HEK293 (cell line): ENCODE measurements around the gene NRIP1.

ENCODE experiments used
- CTCF ChIA-PET: fragments of 350-600 bp; formaldehyde crosslinking; extraction: SDS; loops from one replicate; lab custom pipeline; 2021; ENCODE audit warnings: antibody characterized with exemption; lab: Yijun Ruan, JAX
- POLR2A ChIA-PET: fragments of 300-600 bp; formaldehyde crosslinking; extraction: SDS; loops from one replicate; lab custom pipeline; 2020; ENCODE audit warnings: antibody characterized with exemption, inconsistent platforms; lab: Yijun Ruan, JAX
- H3K27ac ChIP-seq: fragments of 200-500 bp; sonication (Bioruptor generic); 2 replicates; pipeline ENCODE4 v1.5.1; 2014; ENCODE audit warnings: low read depth, low read length, control low read depth, inconsistent platforms; ENCODE audit errors: extremely low read depth
- H3K36me3 ChIP-seq, 2 experiments: fragments of 200-500 bp in 1 of 2; sonication (Bioruptor generic) in 1 of 2; 1 replicate in 1 of 2; 2 replicates in 1 of 2; pipeline ENCODE4 v1.5.1; 2014 to 2017; ENCODE audit warnings: inconsistent platforms in 2 of 2, low read length in 2 of 2; ENCODE audit not compliant: control insufficient read depth in 2 of 2, insufficient read depth in 1 of 2
- H3K4me1 ChIP-seq: fragments of 200-500 bp; sonication (Bioruptor generic); 2 replicates; pipeline ENCODE4 v1.5.1; 2014; ENCODE audit warnings: mild to moderate bottlenecking, low read length, inconsistent platforms; ENCODE audit not compliant: control insufficient read depth, insufficient read depth
- H3K4me3 ChIP-seq: 2 replicates; pipeline ENCODE4 v1.5.1; 2011; ENCODE audit warnings: low read depth, mild to moderate bottlenecking, control low read depth, low read length, moderate library complexity
- H3K9me3 ChIP-seq: fragments of 200-500 bp; sonication (Bioruptor generic); 2 replicates; pipeline ENCODE4 v1.5.1; 2014; ENCODE audit warnings: low read depth, low read length, inconsistent platforms; ENCODE audit not compliant: control insufficient read depth, insufficient read depth
- BCL11B ChIP-seq: fragments of 450-650 bp; formaldehyde crosslinking; IDR thresholded peaks from 2 replicates; pipeline ENCODE4 v1.5.1; 2016; ENCODE audit warnings: low read depth, missing biosample characterization, missing genetic modification characterization
- ELK4 ChIP-seq: IDR thresholded peaks from 2 replicates; pipeline ENCODE4 v1.6.1; 2011; ENCODE audit warnings: mild to moderate bottlenecking, low read depth, low read length, borderline replicate concordance
- KLF7 ChIP-seq: fragments of 450-650 bp; formaldehyde crosslinking; IDR thresholded peaks from 2 replicates; pipeline ENCODE4 v1.5.1; 2016; ENCODE audit warnings: missing biosample characterization, missing genetic modification characterization, borderline replicate concordance
- MZF1 ChIP-seq: fragments of 450-650 bp; formaldehyde crosslinking; IDR thresholded peaks from 2 replicates; pipeline ENCODE4 v1.5.1; 2017; ENCODE audit warnings: missing biosample characterization, missing genetic modification characterization, borderline replicate concordance
- PBX3 ChIP-seq: sonication (generic); formaldehyde crosslinking; IDR thresholded peaks from 2 replicates; pipeline ENCODE4 v1.8.1; 2022; ENCODE audit warnings: mild to moderate bottlenecking, moderate library complexity, missing genetic modification reagents
- PRDM1 ChIP-seq: fragments of 450-650 bp; formaldehyde crosslinking; IDR thresholded peaks from 2 replicates; pipeline ENCODE4; 2016; ENCODE audit warnings: missing biosample characterization, missing genetic modification characterization
- WT1 ChIP-seq: fragments of 450-650 bp; formaldehyde crosslinking; IDR thresholded peaks from 2 replicates; pipeline ENCODE4 v1.5.1; 2016; ENCODE audit warnings: missing biosample characterization, missing genetic modification characterization
- ZBTB48 ChIP-seq: fragments of 450-650 bp; formaldehyde crosslinking; IDR thresholded peaks from 2 replicates; pipeline ENCODE4 v1.5.1; 2016; ENCODE audit warnings: missing biosample characterization, missing genetic modification characterization
- ZBTB49 ChIP-seq: fragments of 450-650 bp; formaldehyde crosslinking; IDR thresholded peaks from 2 replicates; pipeline ENCODE4 v1.5.1; 2016; ENCODE audit warnings: missing biosample characterization, missing genetic modification characterization, low read depth
- ZEB2 ChIP-seq: fragments of 450-650 bp; formaldehyde crosslinking; IDR thresholded peaks from 2 replicates; pipeline ENCODE4 v1.5.1; 2016; ENCODE audit warnings: missing biosample characterization, missing genetic modification characterization
- ZIC2 ChIP-seq: fragments of 450-650 bp; formaldehyde crosslinking; IDR thresholded peaks from 2 replicates; pipeline ENCODE4 v1.5.1; 2016; ENCODE audit warnings: missing biosample characterization, missing genetic modification characterization
- ZNF184 ChIP-seq: fragments of 450-650 bp; IDR thresholded peaks from 2 replicates; pipeline ENCODE4 v1.5.1; 2018; ENCODE audit warnings: missing biosample characterization, mild to moderate bottlenecking, missing genetic modification characterization
- ZNF398 ChIP-seq: fragments of 450-650 bp; formaldehyde crosslinking; IDR thresholded peaks from 2 replicates; pipeline ENCODE4 v1.5.1; 2017; ENCODE audit warnings: missing biosample characterization, missing genetic modification characterization
- ZNF433 ChIP-seq: fragments of 450-650 bp; formaldehyde crosslinking; IDR thresholded peaks from 2 replicates; pipeline ENCODE4 v1.5.1; 2016; ENCODE audit warnings: missing biosample characterization, missing genetic modification characterization, low read depth
- ZNF621 ChIP-seq: fragments of 450-650 bp; formaldehyde crosslinking; IDR thresholded peaks from 2 replicates; pipeline ENCODE4 v1.5.1; 2017; ENCODE audit warnings: missing biosample characterization, missing genetic modification characterization
- ZNF654 ChIP-seq: fragments of 450-650 bp; formaldehyde crosslinking; IDR thresholded peaks from 2 replicates; pipeline ENCODE4 v1.5.1; 2016; ENCODE audit warnings: low read depth, missing biosample characterization, missing genetic modification characterization
- ZNF658 ChIP-seq: fragments of 450-650 bp; formaldehyde crosslinking; IDR thresholded peaks from 2 replicates; pipeline ENCODE4; 2016; ENCODE audit warnings: missing biosample characterization, missing genetic modification characterization
- ZNF660 ChIP-seq: fragments of 450-650 bp; IDR thresholded peaks from 2 replicates; pipeline ENCODE4 v1.5.1; 2018; ENCODE audit warnings: missing biosample characterization, mild to moderate bottlenecking, missing genetic modification characterization
- ZNF677 ChIP-seq: fragments of 450-650 bp; IDR thresholded peaks from 2 replicates; pipeline ENCODE4 v1.5.0; 2018; ENCODE audit warnings: missing biosample characterization, mild to moderate bottlenecking, missing genetic modification characterization, moderate library complexity
- ZNF692 ChIP-seq: fragments of 450-650 bp; formaldehyde crosslinking; IDR thresholded peaks from 2 replicates; pipeline ENCODE4 v1.5.1; 2016; ENCODE audit warnings: missing biosample characterization, missing genetic modification characterization
- ZNF791 ChIP-seq: fragments of 450-650 bp; formaldehyde crosslinking; IDR thresholded peaks from 2 replicates; pipeline ENCODE4 v1.5.1; 2016; ENCODE audit warnings: missing biosample characterization, missing genetic modification characterization

Gene NRIP1

GRCh38 chr21:15051644-15052458, 12.9 kb downstream of the NRIP1 start:
- POLR2A ChIA-PET = interaction anchor here (1.3 kb wide), 1 partner anchor 13 kb away, joined by 7 read pairs; the partner anchor contains the start of gene NRIP1
- TF ChIP-seq ZIC2 (tag by site-specific recombination) = no peak
- peak; percentile 64; the same call in 1 of the 2 replicates for TF ChIP-seq PRDM1 (tag by site-specific recombination)
- TF ChIP-seq WT1 = peak; percentile 45; the same call in 1 of the 2 replicates
- no peak for TF ChIP-seq ZBTB49
- H3K36me3 ChIP-seq = no peaks in the 10 kb centered on the region
- H3K4me1 ChIP-seq = peaks cover 57% of the 10 kb centered on the region
- H3K4me3 ChIP-seq = peak overlapping the region; percentile 6; the same call in 1 of the 2 replicates
- CTCF ChIA-PET = interaction anchor here (0.7 kb wide), 1 partner anchor 540 kb away, joined by 3 read pairs; no protein-coding TSS in a partner anchor
- H3K27ac ChIP-seq = no peak overlapping the region
- no peaks in the 10 kb centered on the region for H3K9me3 ChIP-seq

- TF ChIP-seq PBX3 (CRISPR knock-in tag) (no peak), ZEB2 (no peak), ZNF621 (tag by site-specific recombination) (no peak), BCL11B (tag by site-specific recombination) (no peak), ZNF791 (tag by site-specific recombination) (no peak)
- Histone ChIP-seq H3K4me3 (no peak overlapping the region), H3K36me3 (no peaks in the 10 kb centered on the region), H3K4me1 (peaks cover 53% of the 10 kb centered on the region), H3K27ac (no peak overlapping the region; the same call in 1 of the 2 replicates), H3K9me3 (no peaks in the 10 kb centered on the region)
- ChIA-PET POLR2A (interaction anchor here (1.0 kb wide), 1 partner anchor 14 kb away, joined by 5 read pairs; the partner anchor contains the start of gene NRIP1), CTCF (interaction anchor here (0.6 to 0.8 kb wide), 3 partner anchors 11 to 541 kb away, joined by 3 read pairs; no protein-coding TSS in a partner anchor)
Measured at GRCh38 chr21:15050568-15051377, 14.0 kb downstream of the NRIP1 start.

- Histone ChIP-seq H3K36me3 (peaks cover 0 to 7% of the 10 kb centered on the region in 2 experiments; a peak in 1 of 3 replicates), H3K27ac (no peak overlapping the region), H3K9me3 (no peaks in the 10 kb centered on the region), H3K4me1 (peaks cover 14% of the 10 kb centered on the region), H3K4me3 (no peak overlapping the region)
- TF ChIP-seq ZNF654 (tag by site-specific recombination) (no peak), MZF1 (tag by site-specific recombination) (no peak), ZNF433 (tag by site-specific recombination) (no peak), ZNF658 (tag by site-specific recombination) (no peak), ZNF184 (tag by site-specific recombination) (no peak), ELK4 (no peak), ZNF660 (no peak), ZBTB48 (no peak), ZNF677 (tag by site-specific recombination) (no peak), KLF7 (tag by site-specific recombination) (no peak), ZNF398 (no peak), ZNF692 (tag by site-specific recombination) (no peak)
- ChIA-PET POLR2A (no interaction called here), CTCF (interaction anchor here (0.6 kb wide), 1 partner anchor 508 kb away, joined by 3 read pairs; no protein-coding TSS in a partner anchor)
Measured at GRCh38 chr21:15045017-15045416, 19.8 kb downstream of the NRIP1 start.
